LNCaP clone FGC (cell line): ENCODE measurements around the gene WASHC2A.
"Not testable (repeated sequence)": the region's sequence is repeated elsewhere in the genome, so short reads cannot be mapped to it uniquely, and the experiment has no call there.

ENCODE experiments used
- DNase-seq: peaks from one replicate; pipeline ENCODE4 v3.0.0-alpha.2; 2011; ENCODE audit warnings: low read depth
- H3K4me3 ChIP-seq: 2 replicates; pipeline ENCODE4 v1.5.1; 2011; ENCODE audit warnings: mild to moderate bottlenecking, low read depth, low read length, control low read depth
- TF ChIP-seq, protein P1 (sequence below): IDR thresholded peaks from 2 replicates; pipeline ENCODE4 v1.5.1; 2012; ENCODE audit warnings: mild to moderate bottlenecking; ENCODE audit not compliant: control insufficient read depth, insufficient read depth; ENCODE audit errors: extremely low read depth

Gene WASHC2A

DNA sequence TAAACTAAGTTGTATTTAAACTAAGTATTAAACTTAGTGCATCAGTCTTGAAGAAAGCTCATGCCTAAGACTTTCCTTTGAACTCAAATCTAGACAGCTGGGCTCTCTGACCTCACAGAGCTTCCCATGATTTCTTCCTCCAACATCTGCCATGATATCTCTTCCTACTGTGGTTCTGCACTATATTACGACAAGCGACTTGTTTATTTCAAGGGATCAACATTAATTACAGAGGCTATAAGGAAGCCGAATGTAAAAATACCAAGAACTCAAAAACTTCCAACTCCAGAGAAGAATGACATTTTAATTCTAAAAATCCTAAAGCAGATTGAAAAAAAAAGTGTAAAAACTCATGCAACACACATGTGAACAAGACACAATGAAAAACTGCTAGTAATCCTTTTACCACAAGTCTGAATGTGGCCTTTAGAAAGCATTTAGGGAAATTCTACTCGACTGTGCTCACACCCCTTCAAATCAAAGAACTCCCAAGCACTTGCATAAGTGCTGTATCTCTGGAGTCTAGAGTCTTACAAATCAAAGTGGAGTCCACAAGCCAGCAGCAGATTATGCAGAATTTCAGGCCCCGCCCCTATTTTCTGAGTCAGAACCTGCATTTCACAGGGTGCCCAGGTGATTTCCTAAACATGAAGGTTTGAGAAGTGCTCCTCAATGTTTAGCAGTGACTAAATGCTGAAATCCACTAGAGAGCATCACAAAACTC is 22.7 kb upstream of the WASHC2A start:
- TF ChIP-seq, protein P1, sequence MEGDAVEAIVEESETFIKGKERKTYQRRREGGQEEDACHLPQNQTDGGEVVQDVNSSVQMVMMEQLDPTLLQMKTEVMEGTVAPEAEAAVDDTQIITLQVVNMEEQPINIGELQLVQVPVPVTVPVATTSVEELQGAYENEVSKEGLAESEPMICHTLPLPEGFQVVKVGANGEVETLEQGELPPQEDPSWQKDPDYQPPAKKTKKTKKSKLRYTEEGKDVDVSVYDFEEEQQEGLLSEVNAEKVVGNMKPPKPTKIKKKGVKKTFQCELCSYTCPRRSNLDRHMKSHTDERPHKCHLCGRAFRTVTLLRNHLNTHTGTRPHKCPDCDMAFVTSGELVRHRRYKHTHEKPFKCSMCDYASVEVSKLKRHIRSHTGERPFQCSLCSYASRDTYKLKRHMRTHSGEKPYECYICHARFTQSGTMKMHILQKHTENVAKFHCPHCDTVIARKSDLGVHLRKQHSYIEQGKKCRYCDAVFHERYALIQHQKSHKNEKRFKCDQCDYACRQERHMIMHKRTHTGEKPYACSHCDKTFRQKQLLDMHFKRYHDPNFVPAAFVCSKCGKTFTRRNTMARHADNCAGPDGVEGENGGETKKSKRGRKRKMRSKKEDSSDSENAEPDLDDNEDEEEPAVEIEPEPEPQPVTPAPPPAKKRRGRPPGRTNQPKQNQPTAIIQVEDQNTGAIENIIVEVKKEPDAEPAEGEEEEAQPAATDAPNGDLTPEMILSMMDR = no peak
- H3K4me3 ChIP-seq = no peak overlapping the region
- DNase-seq = no peak

DNA sequence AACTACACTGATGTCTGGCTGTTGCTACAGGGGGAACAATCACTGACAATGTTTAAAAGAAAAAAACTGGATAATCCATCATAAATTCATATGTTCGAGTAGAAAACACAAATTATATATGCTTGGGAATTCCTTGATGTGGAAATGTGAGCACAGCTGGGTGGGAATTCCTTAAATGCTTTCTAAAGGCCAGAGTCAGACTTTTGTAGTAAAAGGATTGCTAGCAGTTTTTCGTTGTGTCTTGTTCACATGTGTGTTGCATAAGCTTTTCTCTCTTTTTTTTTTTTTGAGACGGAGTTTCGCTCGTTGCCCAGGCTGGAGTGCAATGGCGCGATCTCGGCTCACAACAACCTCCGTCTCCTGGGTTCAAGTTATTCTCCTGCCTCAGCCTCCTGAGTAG is 21.3 kb upstream of the WASHC2A start:
- not testable (repeated sequence) for DNase-seq, H3K4me3 ChIP-seq

DNA sequence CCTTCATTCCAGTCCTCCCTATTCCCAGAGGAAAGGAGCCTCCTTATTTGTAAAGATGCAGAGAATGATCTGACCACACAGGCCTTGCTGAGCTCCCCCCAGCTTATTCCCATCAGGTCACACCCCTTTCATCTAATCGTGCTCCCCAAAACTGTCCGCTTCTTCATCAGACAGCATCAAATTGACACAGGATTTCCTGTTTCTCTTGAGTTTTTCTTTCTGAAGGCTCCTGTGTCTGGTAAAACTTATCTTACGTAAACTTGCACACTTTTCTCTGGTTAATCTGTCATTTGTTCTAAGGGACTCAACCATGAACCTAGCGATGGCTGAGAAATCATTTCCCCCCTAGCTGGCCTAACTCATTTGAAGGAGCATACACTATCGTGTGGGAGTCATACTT is 20.2 kb upstream of the WASHC2A start:
- H3K4me3 ChIP-seq, DNase-seq: not testable (repeated sequence)

DNA sequence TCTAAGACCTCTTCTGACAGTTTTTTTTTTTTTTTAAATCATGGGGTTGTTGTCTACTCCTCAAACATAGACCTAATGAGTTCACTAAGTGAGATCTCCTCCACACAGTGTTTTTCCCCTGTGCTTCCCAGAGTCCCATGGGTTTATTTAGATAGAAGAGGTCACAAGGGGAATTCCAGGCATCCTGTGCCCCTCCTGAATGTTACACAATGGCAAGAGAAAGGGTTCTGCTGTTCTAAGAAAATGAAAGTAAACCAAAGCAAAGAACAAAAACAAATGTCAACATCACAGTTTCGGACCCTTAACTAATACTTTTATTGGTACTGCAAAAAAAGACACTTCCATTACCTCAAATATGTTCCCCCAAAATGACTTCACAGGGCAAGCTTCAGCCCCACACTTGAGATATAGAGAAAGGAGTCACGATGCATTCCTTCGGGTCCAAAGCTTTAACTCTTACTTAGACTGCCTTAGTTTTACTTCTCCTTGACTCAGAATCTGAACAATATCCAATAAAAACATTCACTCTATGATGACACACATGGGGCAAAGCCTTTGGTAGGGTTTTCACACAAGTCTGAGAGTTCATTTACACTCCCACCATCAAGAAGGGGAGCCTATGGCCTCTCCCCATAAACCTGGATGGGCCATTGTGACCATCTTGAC is 15.6 kb upstream of the WASHC2A start:
- not testable (repeated sequence) for H3K4me3 ChIP-seq, DNase-seq

DNA sequence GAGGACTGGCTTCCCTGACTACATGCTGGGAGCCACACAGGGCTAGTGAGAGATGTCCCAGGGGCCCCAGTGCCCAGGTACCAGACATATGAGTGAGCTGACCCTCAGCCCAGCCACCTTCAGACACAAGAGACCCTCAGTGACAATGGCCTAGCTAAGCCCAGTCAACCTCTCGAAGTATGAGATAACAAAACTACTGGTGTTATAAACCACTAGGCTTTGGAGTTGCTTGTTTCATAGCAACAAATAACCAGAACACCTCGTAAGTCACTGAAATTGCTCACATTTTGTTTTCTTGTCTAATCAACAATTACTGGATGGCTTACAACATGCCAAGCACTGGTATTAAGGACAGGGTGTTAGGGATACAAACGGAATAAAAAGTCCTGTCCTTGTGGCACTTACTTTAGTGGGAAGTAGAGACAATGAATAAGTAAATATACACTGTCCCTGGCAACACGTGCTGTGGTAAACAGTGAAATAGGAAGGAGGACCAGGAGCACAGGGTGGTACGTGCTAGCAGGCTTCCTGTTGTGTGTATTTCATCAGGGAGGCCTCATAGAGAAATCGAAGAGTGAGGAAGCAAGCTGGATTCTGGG is 14.9 kb upstream of the WASHC2A start:
- H3K4me3 ChIP-seq, DNase-seq: not testable (repeated sequence)

DNA sequence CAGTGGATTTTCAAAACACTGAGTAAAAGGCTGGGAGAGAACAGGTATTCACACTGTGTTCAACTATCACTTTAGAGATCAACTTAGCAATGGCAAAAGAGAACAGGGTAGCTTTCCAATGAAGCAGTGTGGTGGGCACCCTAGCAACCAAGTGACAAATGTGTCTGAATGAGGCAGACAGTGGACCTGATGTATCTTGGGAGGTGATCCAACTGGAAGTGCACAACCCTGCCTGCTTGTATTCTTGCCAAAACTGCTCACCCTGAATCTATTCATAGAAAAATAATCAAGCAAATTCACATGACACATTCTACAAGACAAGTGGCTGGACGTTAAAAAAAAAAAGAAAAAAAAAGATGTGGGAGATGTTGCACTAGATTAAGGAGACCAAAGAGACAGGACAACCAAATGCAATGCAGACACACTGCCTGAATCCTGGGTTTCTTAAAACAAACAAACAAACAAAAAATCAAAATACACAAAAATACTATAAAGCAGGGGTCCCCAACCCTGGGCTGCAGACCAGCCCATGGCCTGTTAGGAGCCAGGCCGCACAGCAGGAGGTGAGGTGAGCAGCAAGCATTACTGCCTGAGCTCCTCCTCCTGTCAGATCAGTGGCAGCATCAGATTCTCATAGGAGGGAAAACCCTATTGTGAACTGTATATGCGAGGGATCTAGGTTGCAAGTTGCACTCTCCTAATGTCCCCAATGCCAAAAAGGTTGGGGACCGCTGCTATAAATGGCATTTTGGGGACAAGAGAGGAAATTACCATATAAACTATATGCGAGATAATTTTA is 12.1 kb upstream of the WASHC2A start:
- DNase-seq, H3K4me3 ChIP-seq: not testable (repeated sequence)

DNA sequence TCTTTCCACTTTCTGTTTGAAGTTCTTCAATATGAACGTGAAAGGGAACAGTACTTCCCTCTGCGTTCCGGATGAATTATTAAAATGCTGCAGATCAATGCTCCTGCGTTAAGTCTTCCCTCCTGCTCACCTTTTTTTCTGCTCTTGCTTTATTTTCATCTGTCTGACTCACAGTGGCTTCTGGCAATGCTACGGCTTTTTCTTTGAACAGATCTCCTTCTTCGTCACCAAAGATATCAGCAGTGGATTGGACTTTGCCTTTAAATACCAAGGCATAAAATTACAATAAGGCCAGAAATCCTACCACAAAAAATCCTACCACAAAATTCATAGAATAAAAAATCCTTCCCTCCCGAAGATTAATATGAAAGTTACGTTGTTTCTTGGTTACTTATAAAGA is 11.1 kb upstream of the WASHC2A start:
- not testable (repeated sequence) for DNase-seq, H3K4me3 ChIP-seq

DNA sequence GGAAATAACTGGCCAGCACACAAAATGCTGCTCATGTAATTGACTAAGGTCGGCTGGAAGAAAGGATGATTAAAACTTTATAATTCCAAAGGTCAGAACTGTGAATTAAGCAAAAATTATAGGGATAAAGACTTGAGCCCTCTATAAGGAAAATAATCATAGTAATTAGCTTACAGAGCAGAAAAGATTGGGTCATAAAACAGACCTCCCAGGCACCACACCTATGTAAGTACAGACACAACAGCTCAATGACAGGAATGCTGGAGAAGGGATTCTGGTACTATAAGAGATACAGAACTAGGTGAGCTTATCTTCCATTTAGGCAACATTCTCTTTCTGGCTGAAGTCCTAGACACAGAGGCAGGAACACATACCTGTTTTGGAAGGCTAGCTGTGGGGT is 9.0 kb upstream of the WASHC2A start:
- not testable (repeated sequence) for H3K4me3 ChIP-seq, DNase-seq

DNA sequence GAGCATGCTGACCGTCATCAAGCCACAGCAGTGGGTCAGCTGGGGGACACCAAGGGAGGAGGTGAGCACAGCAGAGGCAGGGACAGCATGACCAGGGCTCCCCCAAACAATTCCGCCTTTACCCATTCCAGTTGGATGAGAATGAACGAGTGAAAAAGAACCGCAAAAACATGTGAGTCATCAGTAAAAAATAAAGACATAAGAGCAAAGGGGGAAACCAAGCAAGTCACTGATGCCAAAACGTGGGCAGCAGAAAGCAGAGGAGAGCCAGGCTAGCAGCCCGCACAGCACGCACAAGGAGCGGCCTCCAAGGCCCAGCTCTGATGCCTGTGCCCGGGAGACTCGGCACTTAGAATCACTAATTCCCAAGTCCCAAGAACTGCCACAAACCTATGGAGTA is 7.8 kb upstream of the WASHC2A start:
- DNase-seq = not testable (repeated sequence)

DNA sequence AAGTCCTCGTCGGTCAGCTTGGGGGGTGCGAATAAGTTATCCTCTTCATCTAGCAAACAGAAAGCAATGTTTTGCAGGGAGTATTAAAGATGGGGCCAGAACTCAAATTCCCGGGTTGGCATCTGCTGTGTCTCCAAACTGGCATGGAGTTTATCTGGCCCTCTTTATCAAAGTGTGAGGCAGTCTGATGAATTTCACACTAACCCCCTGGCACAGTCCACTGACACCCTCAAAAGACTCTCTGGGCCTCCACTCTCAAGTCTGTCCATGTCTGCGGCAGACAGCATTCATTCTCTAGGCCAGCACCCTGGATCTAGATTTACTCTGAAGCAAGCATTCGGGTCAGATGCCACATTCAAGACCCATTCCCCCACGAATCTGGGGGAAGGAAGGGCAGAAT is 6.2 kb upstream of the WASHC2A start:
- not testable (repeated sequence) for H3K4me3 ChIP-seq, DNase-seq

More for the DNA sequence above, 7.8 kb upstream of the WASHC2A start:
- H3K4me3 ChIP-seq = not testable (repeated sequence)

DNA sequence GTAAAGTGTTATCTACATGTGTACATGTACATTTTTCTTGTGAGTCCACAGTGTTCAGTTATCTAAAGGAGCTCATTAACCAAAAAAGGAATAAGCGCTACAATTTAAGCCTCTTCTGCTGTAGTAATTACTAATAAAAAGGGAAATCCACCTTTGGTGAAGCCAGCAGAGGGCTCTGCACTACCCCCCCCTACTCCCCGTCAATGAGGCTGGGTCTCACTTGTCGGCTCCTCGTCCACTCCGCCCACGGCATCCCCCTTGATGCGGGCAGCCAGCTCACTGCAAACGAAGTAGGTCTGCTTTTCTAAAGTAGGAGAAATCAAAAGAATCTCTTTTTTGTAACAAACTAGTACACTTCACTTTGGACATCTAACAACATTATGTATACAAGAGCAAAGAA is 4.7 kb upstream of the WASHC2A start:
- no peak for DNase-seq
- TF ChIP-seq, protein P1 = no peak
- H3K4me3 ChIP-seq = no peak overlapping the region

DNA sequence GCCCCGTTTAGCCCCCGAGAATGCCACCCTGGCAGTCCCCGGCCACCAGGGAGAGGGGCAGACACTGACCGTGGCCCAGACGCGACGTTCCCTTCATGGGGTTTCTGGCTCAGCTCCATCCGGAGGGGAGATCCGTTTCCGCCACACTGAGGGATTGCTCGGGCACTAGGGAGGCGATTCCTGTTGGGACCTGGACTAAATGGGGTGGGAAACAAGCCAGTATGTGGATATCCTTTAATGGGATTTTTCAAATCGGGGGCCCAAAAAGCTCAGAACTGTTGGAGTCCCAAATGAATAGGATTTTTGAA is 552 bp downstream of the WASHC2A start:
- DNase-seq = not testable (repeated sequence)
- H3K4me3 ChIP-seq = peak overlapping the region; percentile 56

DNA sequence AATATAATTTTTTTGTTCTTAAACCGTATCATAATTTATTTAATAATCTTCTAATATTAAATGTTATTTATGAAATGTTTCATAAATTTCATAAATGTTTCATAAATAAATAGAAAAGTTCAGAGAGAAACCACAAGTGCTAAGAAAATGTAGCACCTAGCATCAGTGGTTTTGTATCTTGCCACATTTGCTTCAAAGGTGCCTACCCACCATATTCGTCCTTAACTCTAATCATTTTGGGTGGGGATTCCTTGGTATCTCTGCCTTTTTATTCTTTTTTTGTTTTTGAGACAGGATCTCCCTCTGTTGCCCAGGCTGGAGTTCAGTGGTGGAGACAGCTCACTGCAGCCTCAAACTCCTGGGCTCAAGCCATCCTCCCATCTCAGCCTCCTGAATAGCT is 7.4 kb downstream of the WASHC2A start:
- DNase-seq, H3K4me3 ChIP-seq: not testable (repeated sequence)
